Stimulated activated CD8-positive, alpha-beta memory T cell treated with anti-CD3 and anti-CD28 coated beads, Interleukin-2, amount 100 ng/mL, for 48 hours (primary cell): ENCODE data around the gene PTPN5.

Experiments
- DNase-seq, 2 donors: peaks; one replicate each; pipeline ENCODE4 v3.0.0-alpha.2; 2020; ENCODE audit warnings: low read depth in 2 of 2

Gene PTPN5

GRCh38 chr11:18773104-18773503 lies 18.5 kb downstream of the PTPN5 start:
- DNase-seq: no peak

GRCh38 chr11:18772211-18772610 lies 19.4 kb downstream of the PTPN5 start:
- DNase-seq: no peak

GRCh38 chr11:18771266-18772035 lies 20.1 kb downstream of the PTPN5 start:
- DNase-seq: no peak

- DNase-seq: no peak
These were observed 21.0 kb downstream of the PTPN5 start for GRCh38 chr11:18770479-18771125.

- no peak for DNase-seq
These were observed 21.7 kb downstream of the PTPN5 start for GRCh38 chr11:18769802-18770456.

- DNase-seq: no peak
These were observed 22.6 kb downstream of the PTPN5 start for GRCh38 chr11:18768978-18769377.

GRCh38 chr11:18768472-18768901 lies 23.1 kb downstream of the PTPN5 start:
- DNase-seq: no peak

- no peak for DNase-seq
These were observed 25.6 kb downstream of the PTPN5 start for GRCh38 chr11:18766015-18766414.

- no peak for DNase-seq
These were observed 26.0 kb downstream of the PTPN5 start for GRCh38 chr11:18765554-18765953.

- DNase-seq: no peak
These were observed 29.9 kb downstream of the PTPN5 start for GRCh38 chr11:18761741-18762140.

GRCh38 chr11:18761144-18761543 lies 30.5 kb downstream of the PTPN5 start:
- no peak for DNase-seq

GRCh38 chr11:18757811-18758210 lies 33.8 kb downstream of the PTPN5 start:
- no peak for DNase-seq

- DNase-seq: no peak
These were observed 34.7 kb downstream of the PTPN5 start for GRCh38 chr11:18756889-18757288.

- no peak for DNase-seq
These were observed 37.3 kb downstream of the PTPN5 start for GRCh38 chr11:18754308-18754707.

- DNase-seq: no peak
These were observed 39.1 kb downstream of the PTPN5 start for GRCh38 chr11:18752502-18752901.

GRCh38 chr11:18750944-18751343 lies 40.7 kb downstream of the PTPN5 start:
- DNase-seq: no peak

GRCh38 chr11:18749681-18750319 lies 41.8 kb downstream of the PTPN5 start:
- no peak for DNase-seq

- DNase-seq: no peak
These were observed 42.7 kb downstream of the PTPN5 start for GRCh38 chr11:18748766-18749365.

- DNase-seq: no peak
These were observed 46.3 kb downstream of the PTPN5 start for GRCh38 chr11:18745251-18745650.

- no peak for DNase-seq
These were observed 47.6 kb downstream of the PTPN5 start for GRCh38 chr11:18743900-18744514.

GRCh38 chr11:18743365-18743764 lies 48.2 kb downstream of the PTPN5 start:
- no peak for DNase-seq

GRCh38 chr11:18741783-18742182 lies 49.8 kb downstream of the PTPN5 start:
- no peak for DNase-seq
